Bronchial epithelial cell (primary cell): ENCODE data around the gene SORCS2. TPM values are rescaled to one million over a fixed set of nuclear protein-coding genes. Genes with fewer than 3 reads are reported as not detected.
A peak's percentile ranks its signal among the peaks of the same experiment; 100 is the strongest.

Experiments
- DNase-seq: peaks from one replicate; pipeline ENCODE4 v3.0.0-alpha.2; 2010; ENCODE audit warnings: low read depth
- FAIRE-seq: peaks from 2 replicates; lab custom pipeline; 2011; peaks lifted over from hg19 to GRCh38; lab: Jason Lieb, UNC
- H3K27me3 ChIP-seq: 2 replicates; pipeline ENCODE4 v1.5.1; 2011; ENCODE audit warnings: low read length; ENCODE audit not compliant: control insufficient read depth, insufficient read depth
- H3K36me3 ChIP-seq: 2 replicates; pipeline ENCODE4 v1.5.1; 2011; ENCODE audit warnings: low read length; ENCODE audit not compliant: control insufficient read depth, insufficient read depth
- H3K4me3 ChIP-seq: 2 replicates; pipeline ENCODE4 v1.5.1; 2011; ENCODE audit warnings: mild to moderate bottlenecking, low read depth, low read length, control low read depth
- CTCF ChIP-seq: IDR thresholded peaks from 2 replicates; pipeline ENCODE4 v1.5.1; 2011; ENCODE audit warnings: mild to moderate bottlenecking, moderate library complexity, low read length, control low read depth, inconsistent platforms; ENCODE audit not compliant: insufficient read depth, severe bottlenecking
- total RNA-seq: library from RNA; depleted of rRNA; stranded (reverse); fragments of >200 nt; gene quantifications from 2 replicates; pipeline ENCODE4 v1.2.1, GENCODE V29; 2014

Gene SORCS2
- total RNA-seq, 1 donor from 2014 or later = under 0.01 TPM

- TF ChIP-seq CTCF = no peak
- H3K4me3 ChIP-seq = no peak overlapping the region
- no peak for FAIRE-seq
- no peaks in the 10 kb centered on the region for H3K27me3 ChIP-seq
- H3K36me3 ChIP-seq = no peaks in the 10 kb centered on the region
- no peak for DNase-seq
Observed at GRCh38 chr4:7616193-7616592, 423.9 kb downstream of the SORCS2 start.

- no peaks in the 10 kb centered on the region for H3K36me3 ChIP-seq
- no peak for TF ChIP-seq CTCF
- no peaks in the 10 kb centered on the region for H3K27me3 ChIP-seq
- DNase-seq (no peak), FAIRE-seq (no peak)
- no peak overlapping the region for H3K4me3 ChIP-seq
Observed at GRCh38 chr4:7618361-7618760, 426.0 kb downstream of the SORCS2 start.

- no peak for FAIRE-seq
- no peaks in the 10 kb centered on the region for H3K27me3 ChIP-seq
Observed at GRCh38 chr4:7620086-7620813, 427.9 kb downstream of the SORCS2 start.

GRCh38 chr4:7620814-7621176 is 428.5 kb downstream of the SORCS2 start:
- Histone ChIP-seq H3K36me3 (no peaks in the 10 kb centered on the region), H3K4me3 (no peak overlapping the region), H3K27me3 (no peaks in the 10 kb centered on the region)
- no peak for DNase-seq
- no peak for TF ChIP-seq CTCF
- no peak for FAIRE-seq

More at GRCh38 chr4:7620086-7620813, 427.9 kb downstream of the SORCS2 start:
- TF ChIP-seq CTCF = no peak
- DNase-seq = no peak
- Histone ChIP-seq H3K4me3 (no peak overlapping the region), H3K36me3 (no peaks in the 10 kb centered on the region)

GRCh38 chr4:7621252-7622035 is 429.1 kb downstream of the SORCS2 start:
- FAIRE-seq (peak; percentile 82), DNase-seq (no peak)
- no peak for TF ChIP-seq CTCF
- Histone ChIP-seq H3K36me3 (no peaks in the 10 kb centered on the region), H3K4me3 (no peak overlapping the region), H3K27me3 (no peaks in the 10 kb centered on the region)
